SK-N-SH (cell line): ENCODE results near the gene LUC7L3. TPM values are rescaled to one million over a fixed set of nuclear protein-coding genes. Genes with fewer than 3 reads are reported as not detected.

Experiments used
- CTCF ChIA-PET: fragments of 300-600, 350-600 bp; formaldehyde crosslinking; extraction: SDS; loops from one replicate; lab custom pipeline; 2021; lab: Yijun Ruan, JAX
- POLR2A ChIA-PET: fragments of 350-600 bp; sonication (Branson Sonifier 250); formaldehyde crosslinking; extraction: SDS; loops from one replicate; lab custom pipeline; 2020; ENCODE audit warnings: antibody characterized with exemption, inconsistent platforms; lab: Yijun Ruan, JAX
- DNase-seq: peaks from one replicate; pipeline ENCODE4 v3.0.0; 2012
- H2AFZ ChIP-seq: fragments of 200-600 bp; sonication (generic); 2 replicates; pipeline ENCODE4 v1.8.1; 2016; ENCODE audit warnings: antibody characterized with exemption, mild to moderate bottlenecking, low read depth
- H3F3A ChIP-seq: fragments of 200-600 bp; sonication (generic); replicated peaks from 2 replicates; pipeline ENCODE3; 2016; ENCODE audit warnings: antibody characterized with exemption, mild to moderate bottlenecking; ENCODE audit not compliant: insufficient read depth
- H3K27ac ChIP-seq, 2 experiments: fragments of 200-500 bp in 1 of 2; fragments of 200-600 bp in 1 of 2; sonication (Bioruptor generic) in 1 of 2; sonication (generic), shearing (Covaris generic) in 1 of 2; 2 replicates each; pipeline versions ENCODE4 v1.5.1 to v1.6.1; 2014 to 2016; ENCODE audit warnings: low read depth in 2 of 2, inconsistent platforms in 1 of 2, low read length in 1 of 2, mild to moderate bottlenecking in 1 of 2, mixed read lengths in 1 of 2
- H3K27me3 ChIP-seq: fragments of 200-600 bp; sonication (generic), shearing (Covaris generic); 2 replicates; pipeline ENCODE4 v1.6.1; 2016; ENCODE audit warnings: mixed run types; ENCODE audit not compliant: insufficient read depth
- H3K36me3 ChIP-seq, 2 experiments: fragments of 200-500 bp in 1 of 2; fragments of 200-600 bp in 1 of 2; sonication (Bioruptor generic) in 1 of 2; sonication (generic) in 1 of 2; replicated peaks in 1 of 2; 2 replicates each; pipeline versions ENCODE3 to v1.5.1; 2014 to 2016; ENCODE audit warnings: low read length in 1 of 2, mild to moderate bottlenecking in 1 of 2; ENCODE audit not compliant: insufficient read depth in 2 of 2, control insufficient read depth in 1 of 2
- H3K4me1 ChIP-seq, 2 experiments: fragments of 200-500 bp in 1 of 2; fragments of 200-600 bp in 1 of 2; sonication (Bioruptor generic) in 1 of 2; sonication (generic), shearing (Covaris generic) in 1 of 2; 2 replicates each; pipeline versions ENCODE4 v1.5.1 to v1.6.1; 2014 to 2016; ENCODE audit warnings: low read depth in 1 of 2, low read length in 1 of 2, mixed run types in 1 of 2; ENCODE audit not compliant: insufficient read depth in 2 of 2, control insufficient read depth in 1 of 2
- H3K4me2 ChIP-seq: fragments of 200-600 bp; sonication (generic), shearing (Covaris generic); 2 replicates; pipeline ENCODE4 v1.6.1; 2017; ENCODE audit warnings: mixed run types
- H3K4me3 ChIP-seq, 2 experiments: fragments of 200-500 bp in 1 of 2; fragments of 200-600 bp in 1 of 2; sonication (Bioruptor generic) in 1 of 2; sonication (generic), shearing (Covaris generic) in 1 of 2; 2 replicates each; pipeline versions ENCODE4 v1.5.1 to v1.8.1; 2014 to 2016; ENCODE audit warnings: low read depth in 2 of 2, inconsistent platforms in 1 of 2, low read length in 1 of 2, mild to moderate bottlenecking in 1 of 2, mixed read lengths in 1 of 2, moderate library complexity in 1 of 2
- H3K79me2 ChIP-seq: fragments of 200-600 bp; sonication (generic); 2 replicates; pipeline ENCODE4 v1.8.1; 2017; ENCODE audit warnings: mild to moderate bottlenecking; ENCODE audit not compliant: insufficient read depth
- H3K9ac ChIP-seq: fragments of 200-600 bp; sonication (generic); 2 replicates; pipeline ENCODE4 v1.6.1; 2017; ENCODE audit warnings: mixed run types
- H3K9me2 ChIP-seq: fragments of 200-600 bp; sonication (generic); 2 replicates; pipeline ENCODE4 v1.6.1; 2017; ENCODE audit warnings: mixed run types
- H3K9me3 ChIP-seq: fragments of 200-600 bp; sonication (generic); 2 replicates; pipeline ENCODE4 v1.6.1; 2017; ENCODE audit warnings: mixed run types, mild to moderate bottlenecking, moderate library complexity
- H4K20me1 ChIP-seq: fragments of 200-600 bp; sonication (generic); 2 replicates; pipeline ENCODE4 v1.6.1; 2017; ENCODE audit warnings: mild to moderate bottlenecking, mixed run types; ENCODE audit not compliant: insufficient read depth
- ELF1 ChIP-seq: IDR thresholded peaks from 2 replicates; pipeline ENCODE4 v1.4.0; 2012
- FOXJ3 ChIP-seq: sonication (generic); formaldehyde crosslinking; IDR thresholded peaks from 2 replicates; pipeline ENCODE4 v1.5.1; 2020; ENCODE audit warnings: mild to moderate bottlenecking, missing genetic modification reagents
- GATA2 ChIP-seq: sonication (generic); formaldehyde crosslinking; IDR thresholded peaks from 2 replicates; pipeline ENCODE4 v1.5.0; 2020; ENCODE audit warnings: mild to moderate bottlenecking, missing genetic modification reagents
- MEF2A ChIP-seq: IDR thresholded peaks from 2 replicates; pipeline ENCODE4 v1.4.0; 2012; ENCODE audit warnings: low read depth, borderline replicate concordance
- NRF1 ChIP-seq: IDR thresholded peaks from 2 replicates; pipeline ENCODE4 v1.6.1; 2012; ENCODE audit warnings: low read depth, mild to moderate bottlenecking, low read length
- POLR2AphosphoS5 ChIP-seq: IDR thresholded peaks from 2 replicates; pipeline ENCODE4 v1.6.1; 2012; ENCODE audit warnings: low read depth, low read length
- RAD21 ChIP-seq: IDR thresholded peaks from 2 replicates; pipeline ENCODE4 v1.6.1; 2012; ENCODE audit warnings: mild to moderate bottlenecking, low read length
- RCOR1 ChIP-seq: fragments of 150-350 bp; IDR thresholded peaks from 2 replicates; pipeline ENCODE4 v1.6.1; 2017; ENCODE audit warnings: antibody characterized with exemption, low read length
- RFX5 ChIP-seq: IDR thresholded peaks from 2 replicates; pipeline ENCODE4 v1.6.1; 2012; ENCODE audit warnings: mild to moderate bottlenecking, improper control_type of control experiment, low read length
- SMC3 ChIP-seq: IDR thresholded peaks from 2 replicates; pipeline ENCODE4 v1.6.1; 2012; ENCODE audit warnings: low read depth, low read length, improper control_type of control experiment
- WGBS: methylation state at CpG from one replicate; pipeline ENCODE4 v1.1.6; 2017; ENCODE audit warnings: low lambda C conversion rate; 5-methylcytosine and 5-hydroxymethylcytosine counted together
- polyA plus RNA-seq, 3 experiments: library from polyadenylated mRNA; depleted of rRNA; stranded (reverse); fragments of >200 nt; gene quantifications; 2 replicates each; pipeline ENCODE4 v1.2.3, GENCODE V29; 2012
- TF ChIP-seq, protein P1 (sequence below): IDR thresholded peaks from 2 replicates; pipeline ENCODE4 v1.4.0; 2012; ENCODE audit warnings: low read depth
- TF ChIP-seq, protein P2 (sequence below): IDR thresholded peaks from 2 replicates; pipeline ENCODE4 v1.6.1; 2012; ENCODE audit warnings: mild to moderate bottlenecking, low read depth, low read length, moderate library complexity
- TF ChIP-seq, protein P3 (sequence below): IDR thresholded peaks from 2 replicates; pipeline ENCODE4; 2012
- TF ChIP-seq, protein P4 (sequence below): fragments of 200-600 bp; sonication (generic); IDR thresholded peaks from 2 replicates; pipeline ENCODE4 v1.6.1; 2017; ENCODE audit warnings: antibody characterized with exemption, mild to moderate bottlenecking, moderate library complexity
- TF ChIP-seq, protein P5 (sequence below): IDR thresholded peaks from 2 replicates; pipeline ENCODE4 v1.4.0; 2012; ENCODE audit warnings: low read depth, borderline replicate concordance

LUC7L3 gene
- polyA plus RNA-seq, 1 of the 3 experiments (the other 2 are of a cell fraction) = 154 TPM

DNA sequence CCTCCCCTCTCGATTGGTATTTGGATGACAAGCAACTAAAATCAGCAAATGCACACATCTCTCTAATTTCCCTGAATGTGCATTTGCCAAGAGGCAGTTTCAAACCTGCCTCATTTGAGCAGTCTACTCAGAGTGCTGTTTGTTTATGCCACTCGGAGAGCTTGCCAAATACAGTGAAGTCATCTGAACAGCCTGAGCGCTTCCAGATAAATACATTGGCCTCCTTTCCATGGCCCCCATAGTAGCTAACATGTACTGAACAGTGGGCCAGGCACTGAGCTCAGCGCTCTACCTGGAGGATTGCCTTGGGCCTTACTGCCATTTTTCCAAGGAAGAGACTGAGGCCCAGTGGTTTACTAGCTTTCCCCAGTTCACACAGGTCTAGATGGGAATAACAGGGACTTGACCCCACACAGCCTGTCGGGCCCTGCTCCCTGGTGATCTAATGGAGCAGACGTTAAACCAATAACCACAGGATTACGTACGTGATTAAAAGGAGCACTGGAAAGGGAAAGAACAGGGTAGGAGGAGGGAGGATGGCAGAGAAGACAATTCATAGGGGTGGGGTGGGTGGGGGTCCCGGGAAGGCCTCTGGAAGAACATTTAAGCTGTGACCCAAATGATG, 66.7 kb downstream of the LUC7L3 start:
- TF ChIP-seq NRF1 = no peak
- no peak for TF ChIP-seq POLR2AphosphoS5
- TF ChIP-seq, protein P1, sequence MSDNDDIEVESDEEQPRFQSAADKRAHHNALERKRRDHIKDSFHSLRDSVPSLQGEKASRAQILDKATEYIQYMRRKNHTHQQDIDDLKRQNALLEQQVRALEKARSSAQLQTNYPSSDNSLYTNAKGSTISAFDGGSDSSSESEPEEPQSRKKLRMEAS = no peak
- TF ChIP-seq RCOR1 = no peak
- no peak for TF ChIP-seq MEF2A
- TF ChIP-seq SMC3 = no peak
- TF ChIP-seq, protein P2, sequence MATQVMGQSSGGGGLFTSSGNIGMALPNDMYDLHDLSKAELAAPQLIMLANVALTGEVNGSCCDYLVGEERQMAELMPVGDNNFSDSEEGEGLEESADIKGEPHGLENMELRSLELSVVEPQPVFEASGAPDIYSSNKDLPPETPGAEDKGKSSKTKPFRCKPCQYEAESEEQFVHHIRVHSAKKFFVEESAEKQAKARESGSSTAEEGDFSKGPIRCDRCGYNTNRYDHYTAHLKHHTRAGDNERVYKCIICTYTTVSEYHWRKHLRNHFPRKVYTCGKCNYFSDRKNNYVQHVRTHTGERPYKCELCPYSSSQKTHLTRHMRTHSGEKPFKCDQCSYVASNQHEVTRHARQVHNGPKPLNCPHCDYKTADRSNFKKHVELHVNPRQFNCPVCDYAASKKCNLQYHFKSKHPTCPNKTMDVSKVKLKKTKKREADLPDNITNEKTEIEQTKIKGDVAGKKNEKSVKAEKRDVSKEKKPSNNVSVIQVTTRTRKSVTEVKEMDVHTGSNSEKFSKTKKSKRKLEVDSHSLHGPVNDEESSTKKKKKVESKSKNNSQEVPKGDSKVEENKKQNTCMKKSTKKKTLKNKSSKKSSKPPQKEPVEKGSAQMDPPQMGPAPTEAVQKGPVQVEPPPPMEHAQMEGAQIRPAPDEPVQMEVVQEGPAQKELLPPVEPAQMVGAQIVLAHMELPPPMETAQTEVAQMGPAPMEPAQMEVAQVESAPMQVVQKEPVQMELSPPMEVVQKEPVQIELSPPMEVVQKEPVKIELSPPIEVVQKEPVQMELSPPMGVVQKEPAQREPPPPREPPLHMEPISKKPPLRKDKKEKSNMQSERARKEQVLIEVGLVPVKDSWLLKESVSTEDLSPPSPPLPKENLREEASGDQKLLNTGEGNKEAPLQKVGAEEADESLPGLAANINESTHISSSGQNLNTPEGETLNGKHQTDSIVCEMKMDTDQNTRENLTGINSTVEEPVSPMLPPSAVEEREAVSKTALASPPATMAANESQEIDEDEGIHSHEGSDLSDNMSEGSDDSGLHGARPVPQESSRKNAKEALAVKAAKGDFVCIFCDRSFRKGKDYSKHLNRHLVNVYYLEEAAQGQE = no peak
- TF ChIP-seq RFX5 = no peak
- no peak overlapping the region for H2AFZ ChIP-seq
- 76% methylated on average over 9 of the region's 9 CpGs for WGBS
- no peaks in the 10 kb centered on the region for H3K4me1 ChIP-seq
- H3K36me3 ChIP-seq = no peaks in the 10 kb centered on the region
- no peak overlapping the region for H3K4me3 ChIP-seq
- no peaks in the 10 kb centered on the region for H3K9me2 ChIP-seq
- no peak overlapping the region for H3K4me2 ChIP-seq
- H3K27ac ChIP-seq = no peak overlapping the region
- H3K79me2 ChIP-seq = no peaks in the 10 kb centered on the region
- no peak overlapping the region for H3K9ac ChIP-seq
- ChIA-PET CTCF (interaction anchor here (1.3 to 10.4 kb wide), 9 partner anchors 9 to 239 kb away, joined by 4 to 520 read pairs (median 73); partner anchors contain the start of genes ANKRD40CL, SPATA20 and WFIKKN2), POLR2A (interaction anchor here (1.3 kb wide), 1 partner anchor 171 kb away, joined by 3 read pairs; no protein-coding TSS in a partner anchor)
- H4K20me1 ChIP-seq = no peaks in the 10 kb centered on the region
- no peaks in the 10 kb centered on the region for H3K9me3 ChIP-seq
- H3K27me3 ChIP-seq = no peaks in the 10 kb centered on the region
- no peaks in the 10 kb centered on the region for H3F3A ChIP-seq
- no peak for DNase-seq

DNA sequence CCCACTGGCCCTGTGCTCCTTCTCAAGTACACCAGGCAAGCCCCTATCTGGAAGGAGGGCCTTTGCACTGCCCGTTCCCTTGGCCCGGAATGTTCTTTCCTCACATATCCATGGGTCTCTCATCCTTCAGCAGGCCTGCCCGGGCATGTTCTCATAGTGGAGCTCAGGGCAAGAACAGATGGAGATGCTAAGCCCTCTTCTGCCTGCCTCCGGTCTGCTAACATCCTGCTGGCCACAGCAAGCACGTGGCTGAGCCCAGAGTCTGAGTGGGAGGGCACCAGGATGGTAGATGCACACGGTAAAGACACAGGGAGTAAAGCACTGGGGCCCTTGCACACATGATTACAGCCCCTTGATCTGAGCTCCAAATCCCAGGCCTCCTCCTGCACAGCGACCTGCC, 67.7 kb downstream of the LUC7L3 start:
- ChIA-PET POLR2A (no interaction called here), CTCF (interaction anchor here (0.8 to 10.4 kb wide), 9 partner anchors 8 to 167 kb away, joined by 3 to 520 read pairs (median 71); partner anchors contain the start of gene WFIKKN2)
- Histone ChIP-seq H3K79me2 (no peaks in the 10 kb centered on the region), H3F3A (no peaks in the 10 kb centered on the region), H3K9me3 (no peaks in the 10 kb centered on the region), H3K4me2 (no peak overlapping the region), H3K9me2 (no peaks in the 10 kb centered on the region), H4K20me1 (no peaks in the 10 kb centered on the region), H3K27ac (no peak overlapping the region), H3K36me3 (no peaks in the 10 kb centered on the region), H2AFZ (peak overlapping the region; percentile 60), H3K4me3 (no peak overlapping the region), H3K9ac (no peak overlapping the region), H3K4me1 (no peaks in the 10 kb centered on the region), H3K27me3 (no peaks in the 10 kb centered on the region)
- DNase-seq = no peak
- 75% methylated on average over 4 of the region's 7 CpGs for WGBS
- TF ChIP-seq, protein P2 = no peak
- TF ChIP-seq, protein P3, sequence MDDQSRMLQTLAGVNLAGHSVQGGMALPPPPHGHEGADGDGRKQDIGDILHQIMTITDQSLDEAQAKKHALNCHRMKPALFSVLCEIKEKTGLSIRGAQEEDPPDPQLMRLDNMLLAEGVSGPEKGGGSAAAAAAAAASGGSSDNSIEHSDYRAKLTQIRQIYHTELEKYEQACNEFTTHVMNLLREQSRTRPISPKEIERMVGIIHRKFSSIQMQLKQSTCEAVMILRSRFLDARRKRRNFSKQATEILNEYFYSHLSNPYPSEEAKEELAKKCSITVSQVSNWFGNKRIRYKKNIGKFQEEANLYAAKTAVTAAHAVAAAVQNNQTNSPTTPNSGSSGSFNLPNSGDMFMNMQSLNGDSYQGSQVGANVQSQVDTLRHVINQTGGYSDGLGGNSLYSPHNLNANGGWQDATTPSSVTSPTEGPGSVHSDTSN = no peak
- TF ChIP-seq ELF1 (no peak), GATA2 (no peak), RAD21 (no peak), POLR2AphosphoS5 (no peak), FOXJ3 (CRISPR knock-in tag) (no peak)
- TF ChIP-seq, protein P4, sequence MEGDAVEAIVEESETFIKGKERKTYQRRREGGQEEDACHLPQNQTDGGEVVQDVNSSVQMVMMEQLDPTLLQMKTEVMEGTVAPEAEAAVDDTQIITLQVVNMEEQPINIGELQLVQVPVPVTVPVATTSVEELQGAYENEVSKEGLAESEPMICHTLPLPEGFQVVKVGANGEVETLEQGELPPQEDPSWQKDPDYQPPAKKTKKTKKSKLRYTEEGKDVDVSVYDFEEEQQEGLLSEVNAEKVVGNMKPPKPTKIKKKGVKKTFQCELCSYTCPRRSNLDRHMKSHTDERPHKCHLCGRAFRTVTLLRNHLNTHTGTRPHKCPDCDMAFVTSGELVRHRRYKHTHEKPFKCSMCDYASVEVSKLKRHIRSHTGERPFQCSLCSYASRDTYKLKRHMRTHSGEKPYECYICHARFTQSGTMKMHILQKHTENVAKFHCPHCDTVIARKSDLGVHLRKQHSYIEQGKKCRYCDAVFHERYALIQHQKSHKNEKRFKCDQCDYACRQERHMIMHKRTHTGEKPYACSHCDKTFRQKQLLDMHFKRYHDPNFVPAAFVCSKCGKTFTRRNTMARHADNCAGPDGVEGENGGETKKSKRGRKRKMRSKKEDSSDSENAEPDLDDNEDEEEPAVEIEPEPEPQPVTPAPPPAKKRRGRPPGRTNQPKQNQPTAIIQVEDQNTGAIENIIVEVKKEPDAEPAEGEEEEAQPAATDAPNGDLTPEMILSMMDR = no peak
- TF ChIP-seq, protein P5, sequence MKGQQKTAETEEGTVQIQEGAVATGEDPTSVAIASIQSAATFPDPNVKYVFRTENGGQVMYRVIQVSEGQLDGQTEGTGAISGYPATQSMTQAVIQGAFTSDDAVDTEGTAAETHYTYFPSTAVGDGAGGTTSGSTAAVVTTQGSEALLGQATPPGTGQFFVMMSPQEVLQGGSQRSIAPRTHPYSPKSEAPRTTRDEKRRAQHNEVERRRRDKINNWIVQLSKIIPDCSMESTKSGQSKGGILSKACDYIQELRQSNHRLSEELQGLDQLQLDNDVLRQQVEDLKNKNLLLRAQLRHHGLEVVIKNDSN = no peak
